Right lobe of liver (tissue), 6 donors: ENCODE measurements around the gene TMEM266. TPM values are rescaled to one million over a fixed set of nuclear protein-coding genes. Genes with fewer than 3 reads are reported as not detected.

Experiments used
- ATAC-seq, 4 donors: fragments of 200-7000 bp; cut with Tn5 transposase; one replicate each; pipeline ENCODE4 v1.9.1; 2020; ENCODE audit warnings: mild to moderate bottlenecking in 4 of 4, moderate library complexity in 4 of 4
- DNase-seq, 3 donors: peaks; one replicate each; pipeline ENCODE4 v3.0.0-alpha.2; 2020
- H3K27ac ChIP-seq, 3 donors: fragments of 200-600 bp; one replicate each; pipeline ENCODE4 v1.8.0; 2022
- H3K27me3 ChIP-seq, 2 donors: fragments of 200-600 bp; one replicate each; pipeline ENCODE4 v1.8.0; 2022
- H3K36me3 ChIP-seq, 4 donors: fragments of 200-600 bp; sonication (generic) in 1 of 4; one replicate each; pipeline versions ENCODE4 v1.5.1 to v1.8.0; 2017 to 2022; ENCODE audit warnings: control low read depth in 1 of 4
- H3K4me1 ChIP-seq, 4 donors: fragments of 200-600 bp; sonication (generic) in 1 of 4; one replicate each; pipeline versions ENCODE4 v1.5.1 to v1.8.0; 2017 to 2022; ENCODE audit warnings: control low read depth in 1 of 4
- H3K4me3 ChIP-seq, 3 donors: fragments of 200-600 bp; one replicate each; pipeline ENCODE4 v1.8.0; 2022
- H3K9me3 ChIP-seq, 4 donors: fragments of 200-600 bp; sonication (generic) in 1 of 4; one replicate each; pipeline versions ENCODE4 v1.5.1 to v1.8.0; 2017 to 2022; ENCODE audit warnings: control low read depth in 1 of 4
- POLR2A ChIP-seq: fragments of 450-650 bp; IDR thresholded peaks from one replicate; pipeline ENCODE4 v1.6.1; 2017; ENCODE audit warnings: antibody characterized with exemption, mild to moderate bottlenecking
- WGBS: methylation state at CpG from one replicate; pipeline ENCODE4 v1.1.6; 2018; ENCODE audit warnings: low coverage, low lambda C conversion rate; ENCODE audit not compliant: insufficient coverage; ENCODE audit errors: missing lambda C conversion rate; 5-methylcytosine and 5-hydroxymethylcytosine counted together
- intact Hi-C, 2 donors: fragments of 100-400 bp; cut with DNase I; formaldehyde crosslinking; loops; one replicate each; pipeline versions ENCODE4 v1.11.2 to v1.14.1; 2022
- total RNA-seq, 6 experiments: library from RNA; depleted of rRNA in 2 of 6; stranded (reverse); fragments of >200 nt in 2 of 6; fragmentation: NEBNext Ultra II Directional in 3 of 6; extraction: Animal tissue kit (Norgen Biotek cat#: 25700) in 3 of 6; gene quantifications; one replicate each; pipeline versions ENCODE4 v1.1.0 to v1.2.4, GENCODE V29; 2016 to 2023
- TF ChIP-seq, protein P1 (sequence below), 4 donors: fragments of 200-600 bp in 3 of 4; fragments of 450-650 bp in 1 of 4; IDR thresholded peaks; one replicate each; pipeline versions ENCODE4 v1.5.1 to v1.8.0; 2016 to 2022; ENCODE audit warnings: antibody characterized with exemption in 4 of 4, mild to moderate bottlenecking in 2 of 4
- donor health status: DM: no; HTN: yes; CAD: no.
- donor health status: DM: no; HTN: no; CAD: no.
- donor health status: DM: no; HTN: no; CAD: no.
- donor health status: DM: no; HTN: yes; CAD: no.
- donor health status: DM: no; HTN: yes; CAD: no.

The TMEM266 gene
- total RNA-seq, 6 experiments from 2014 or later, result 0.12 to 0.19 TPM; not detected in 4

DNA sequence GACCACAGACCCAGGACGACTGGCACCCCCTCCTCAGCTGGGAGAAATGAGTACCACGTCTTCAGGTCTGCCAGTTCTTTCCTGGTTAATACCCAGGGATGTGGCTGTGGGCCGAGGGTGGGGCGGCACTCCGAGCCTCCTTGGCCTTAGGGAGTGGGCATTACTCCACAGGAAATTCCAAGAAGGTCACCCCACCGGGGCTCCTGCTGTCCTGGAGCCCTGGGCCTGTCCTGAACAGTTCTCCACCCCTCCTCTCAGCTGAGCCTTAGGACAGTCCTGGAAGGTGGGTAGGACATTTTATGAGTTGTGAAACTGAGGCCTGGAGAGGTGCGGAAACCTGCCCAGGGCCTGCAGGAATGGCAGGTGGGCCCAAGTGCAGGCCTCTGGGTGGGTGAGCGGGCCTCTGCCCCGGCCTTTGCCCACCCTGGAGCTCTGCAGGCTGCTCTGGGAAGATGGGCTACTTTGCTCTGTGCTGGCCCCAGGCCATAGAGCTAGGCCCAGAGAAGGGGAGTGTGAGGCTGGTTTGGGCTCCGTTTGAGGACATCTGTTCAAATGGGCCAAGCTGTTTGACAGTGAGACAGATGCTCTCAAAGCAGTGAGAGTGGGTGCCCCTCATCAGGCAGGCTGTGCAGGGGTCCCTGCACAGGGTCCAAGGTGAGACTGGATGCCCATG, 103.1 kb downstream of the TMEM266 start:
- H3K27me3 ChIP-seq, result no peaks in the 10 kb centered on the region
- no peak overlapping the region for H3K27ac ChIP-seq
- no peaks in the 10 kb centered on the region for H3K9me3 ChIP-seq
- ATAC-seq (no peak), DNase-seq (no peak)
- TF ChIP-seq POLR2A, result no peak
- TF ChIP-seq, protein P1, sequence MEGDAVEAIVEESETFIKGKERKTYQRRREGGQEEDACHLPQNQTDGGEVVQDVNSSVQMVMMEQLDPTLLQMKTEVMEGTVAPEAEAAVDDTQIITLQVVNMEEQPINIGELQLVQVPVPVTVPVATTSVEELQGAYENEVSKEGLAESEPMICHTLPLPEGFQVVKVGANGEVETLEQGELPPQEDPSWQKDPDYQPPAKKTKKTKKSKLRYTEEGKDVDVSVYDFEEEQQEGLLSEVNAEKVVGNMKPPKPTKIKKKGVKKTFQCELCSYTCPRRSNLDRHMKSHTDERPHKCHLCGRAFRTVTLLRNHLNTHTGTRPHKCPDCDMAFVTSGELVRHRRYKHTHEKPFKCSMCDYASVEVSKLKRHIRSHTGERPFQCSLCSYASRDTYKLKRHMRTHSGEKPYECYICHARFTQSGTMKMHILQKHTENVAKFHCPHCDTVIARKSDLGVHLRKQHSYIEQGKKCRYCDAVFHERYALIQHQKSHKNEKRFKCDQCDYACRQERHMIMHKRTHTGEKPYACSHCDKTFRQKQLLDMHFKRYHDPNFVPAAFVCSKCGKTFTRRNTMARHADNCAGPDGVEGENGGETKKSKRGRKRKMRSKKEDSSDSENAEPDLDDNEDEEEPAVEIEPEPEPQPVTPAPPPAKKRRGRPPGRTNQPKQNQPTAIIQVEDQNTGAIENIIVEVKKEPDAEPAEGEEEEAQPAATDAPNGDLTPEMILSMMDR (IDR thresholded peaks at IDR 0.05), result no peak
- H3K36me3 ChIP-seq, result no peaks in the 10 kb centered on the region
- WGBS, result 60% methylated on average over 1 of the region's 10 CpGs
- H3K4me3 ChIP-seq, result no peak overlapping the region
- H3K4me1 ChIP-seq, result no peaks in the 10 kb centered on the region
- intact Hi-C loops, result no loop called here

DNA sequence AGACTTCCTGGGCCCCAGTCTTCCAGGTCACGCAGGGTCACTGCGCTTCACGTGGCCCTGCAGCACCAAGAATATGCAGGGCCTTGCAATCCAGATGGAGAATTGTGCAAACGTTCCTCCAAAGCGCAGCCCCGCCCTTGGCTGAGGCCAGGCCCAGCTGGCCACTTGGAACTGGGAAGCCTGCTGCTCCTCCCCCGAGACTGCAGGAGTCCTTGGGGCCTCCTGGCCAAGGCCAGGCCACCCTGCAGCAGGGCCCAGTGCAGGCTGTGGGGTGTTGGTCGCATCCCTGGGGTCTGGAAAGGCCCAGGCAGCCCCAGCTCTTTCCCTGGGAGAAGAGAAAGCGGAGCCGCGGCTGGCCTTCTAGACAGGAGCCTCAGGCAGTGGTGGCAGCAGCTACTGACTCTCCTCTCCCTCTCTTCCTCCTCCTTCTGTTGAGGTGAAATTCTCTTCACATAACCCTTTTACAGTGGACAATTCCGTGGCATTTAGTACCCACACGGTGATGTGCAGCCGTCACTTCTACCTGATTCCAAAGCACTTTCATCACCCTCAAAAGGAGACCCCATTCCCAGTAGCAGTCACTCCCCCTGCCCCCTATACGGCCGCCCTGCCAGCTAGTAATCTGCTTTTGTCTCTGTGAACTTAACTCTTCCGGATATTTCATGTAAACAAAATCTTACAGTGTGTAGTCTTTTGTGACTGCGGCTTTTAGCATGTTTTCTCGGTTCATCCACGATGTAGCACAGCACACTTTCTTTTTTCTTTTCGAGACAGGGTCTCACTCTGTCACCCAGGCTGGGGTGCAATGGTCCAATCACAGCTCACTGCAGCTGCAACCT, 103.9 kb downstream of the TMEM266 start:
- 71% methylated on average over 10 of the region's 21 CpGs for WGBS
- Histone ChIP-seq H3K4me3 (no peak overlapping the region), H3K36me3 (no peaks in the 10 kb centered on the region), H3K27me3 (no peaks in the 10 kb centered on the region), H3K27ac (no peak overlapping the region), H3K4me1 (no peaks in the 10 kb centered on the region), H3K9me3 (no peaks in the 10 kb centered on the region)
- TF ChIP-seq POLR2A, result no peak
- TF ChIP-seq, protein P1 (IDR thresholded peaks at IDR 0.05), result no peak
- DNase-seq (no peak), ATAC-seq (peak; percentile 30 to 72 (median 52))
- intact Hi-C loops, result no loop called here

DNA sequence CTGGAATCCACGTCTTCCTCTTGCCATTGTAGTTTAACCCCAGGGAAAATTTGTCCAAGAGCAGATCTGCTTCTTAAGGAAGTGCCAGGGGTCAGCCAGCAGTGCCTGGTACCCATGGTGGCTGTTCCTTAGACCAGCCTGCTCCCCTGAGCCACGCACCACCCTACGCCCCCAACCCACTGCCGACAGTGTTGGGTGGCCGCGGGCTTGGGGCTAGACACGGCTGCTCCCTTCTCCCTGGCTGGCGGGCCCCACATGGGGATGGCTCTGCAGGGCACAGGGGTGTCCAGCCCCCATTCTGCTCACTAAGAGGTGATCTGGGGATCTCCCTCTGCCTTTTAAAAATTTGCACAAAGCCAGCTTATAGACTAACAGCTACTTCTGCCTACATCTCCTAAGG, 104.8 kb downstream of the TMEM266 start:
- H3K27me3 ChIP-seq, result no peaks in the 10 kb centered on the region
- ATAC-seq, result no peak
- H3K9me3 ChIP-seq, result no peaks in the 10 kb centered on the region
- no peak overlapping the region for H3K4me3 ChIP-seq
- DNase-seq, result no peak
- H3K4me1 ChIP-seq, result no peaks in the 10 kb centered on the region
- 73% methylated on average over 2 of the region's 8 CpGs for WGBS
- intact Hi-C loops, result no loop called here
- TF ChIP-seq, protein P1 (IDR thresholded peaks at IDR 0.05), result no peak
- no peak for TF ChIP-seq POLR2A
- no peak overlapping the region for H3K27ac ChIP-seq
- no peaks in the 10 kb centered on the region for H3K36me3 ChIP-seq

DNA sequence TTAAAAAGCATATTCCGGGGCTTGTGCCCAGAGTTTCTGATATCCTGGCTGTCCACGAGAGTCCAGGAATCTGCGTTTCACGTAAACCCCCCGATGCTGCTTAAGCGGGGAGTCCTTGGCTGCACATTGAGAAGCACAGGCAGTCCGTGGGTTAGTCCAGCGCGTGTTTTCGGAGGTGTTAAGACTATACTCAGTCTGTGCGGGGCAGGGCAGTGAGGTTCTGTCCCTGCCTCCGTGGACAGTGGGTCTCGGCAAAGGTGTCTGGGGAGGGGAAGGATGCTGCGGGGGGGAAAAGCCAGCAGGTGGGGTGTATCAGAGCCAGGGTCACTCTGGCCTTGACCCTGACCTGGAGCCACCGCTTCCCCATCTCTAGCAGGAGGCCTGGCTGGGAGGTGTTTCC, 106.2 kb downstream of the TMEM266 start:
- intact Hi-C loops, result no loop called here
- DNase-seq, result no peak
- 90% methylated on average over 5 of the region's 15 CpGs for whole genome bisulfite sequencing

More for the DNA sequence above, 106.2 kb downstream of the TMEM266 start:
- Histone ChIP-seq H3K27ac (no peak overlapping the region), H3K36me3 (no peaks in the 10 kb centered on the region), H3K27me3 (no peaks in the 10 kb centered on the region), H3K4me1 (no peaks in the 10 kb centered on the region), H3K4me3 (no peak overlapping the region), H3K9me3 (no peaks in the 10 kb centered on the region)
- no peak for ATAC-seq
- TF ChIP-seq POLR2A, result no peak
- TF ChIP-seq, protein P1 (IDR thresholded peaks at IDR 0.05), result no peak
